DMS 273 (cell line): Measurements from ENCODE around the gene ZNF488.
A peak's percentile ranks its signal among the peaks of the same experiment; 100 is the strongest.

Experiments
- DNase-seq: peaks from one replicate; lab custom pipeline; 2025; ENCODE audit not compliant: unreplicated experiment; lab: John Stamatoyannopoulos, UW

ZNF488 gene

DNA sequence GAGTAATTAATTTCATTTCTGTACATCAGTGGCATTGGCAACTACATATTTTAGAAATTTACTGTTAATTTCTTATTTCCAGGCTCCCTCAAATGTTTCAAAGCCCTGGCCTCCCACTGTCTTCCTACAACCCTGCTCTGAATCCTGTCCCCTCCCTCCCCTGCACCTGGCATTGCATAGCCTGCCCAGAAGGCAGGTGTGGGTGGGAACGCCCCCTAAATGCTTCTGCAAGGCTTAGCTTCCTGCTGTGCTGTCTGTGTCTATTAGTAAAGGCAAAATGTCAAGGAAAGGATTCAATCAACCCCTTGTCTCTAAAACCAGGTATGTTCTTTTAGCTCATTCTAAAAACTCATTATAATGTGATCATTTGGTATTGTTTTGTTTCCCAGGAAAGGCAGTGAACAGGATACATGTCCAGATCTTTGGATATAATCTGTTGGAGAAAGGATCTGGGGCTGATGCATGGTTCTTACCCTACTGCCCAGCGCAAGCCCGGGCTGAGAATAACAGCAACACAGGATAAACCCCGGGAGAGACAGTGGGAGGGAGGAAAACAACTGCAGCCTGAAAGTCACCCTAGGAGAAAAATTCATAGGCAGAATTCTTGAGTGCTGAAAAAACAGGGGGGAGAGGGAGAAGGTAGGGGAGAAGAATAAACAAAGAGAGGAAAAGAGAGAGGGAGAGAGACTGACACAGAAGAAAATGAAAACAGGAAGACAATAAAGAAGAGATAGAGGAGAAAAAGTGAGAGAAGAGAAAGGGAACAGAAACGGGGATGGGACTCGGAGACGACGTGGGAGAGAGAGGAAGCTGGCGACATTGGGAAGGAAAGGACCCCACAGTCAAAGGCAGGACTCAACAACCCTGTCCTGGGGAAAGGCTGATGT lies 589 bp downstream of the ZNF488 start:
- DNase-seq, result peak; percentile 8

DNA sequence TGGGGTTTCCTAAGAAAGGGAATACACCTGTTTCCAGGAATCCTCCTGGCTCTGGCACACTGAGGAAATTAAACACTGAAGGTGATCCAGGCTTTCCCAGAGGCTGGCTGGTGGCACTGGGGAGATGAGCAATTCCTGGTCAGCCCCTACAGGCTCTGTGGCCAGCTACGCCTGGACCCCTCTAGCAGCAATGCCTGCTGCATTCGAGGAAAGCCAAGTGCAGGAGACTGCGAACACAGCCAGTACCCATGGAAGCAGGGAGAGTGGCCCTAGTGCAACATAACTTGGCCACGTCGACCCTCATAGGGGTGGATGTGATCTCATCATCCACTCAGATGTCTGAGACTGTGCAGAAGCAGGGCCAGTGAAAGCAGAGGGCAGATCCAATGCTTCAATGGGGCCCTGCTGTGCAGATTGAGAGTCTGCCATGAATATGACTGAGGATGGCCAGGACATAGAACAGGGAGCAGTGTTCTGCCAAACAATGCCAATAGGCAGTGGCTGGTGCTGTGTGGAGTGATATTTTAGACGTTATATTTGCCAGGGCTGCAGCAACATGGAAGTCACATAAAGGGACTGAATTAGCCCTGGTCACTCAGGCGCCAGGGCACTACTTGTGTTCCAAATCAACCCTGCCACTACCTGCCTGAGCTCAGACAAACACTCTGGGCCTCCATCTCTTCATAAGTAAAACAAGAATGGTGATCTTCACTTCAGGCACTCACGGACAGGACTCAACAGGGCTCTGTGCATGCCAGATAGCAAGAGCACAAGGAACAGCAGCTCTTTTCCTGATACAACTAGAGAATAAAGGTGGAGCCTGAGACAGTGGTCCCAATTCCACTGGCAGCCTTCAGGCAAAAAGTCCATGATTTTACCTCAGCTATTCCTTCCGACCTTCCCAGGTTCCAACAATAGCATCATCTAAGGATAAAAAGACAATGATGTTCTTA lies 2.4 kb downstream of the ZNF488 start:
- no peak for DNase-seq

DNA sequence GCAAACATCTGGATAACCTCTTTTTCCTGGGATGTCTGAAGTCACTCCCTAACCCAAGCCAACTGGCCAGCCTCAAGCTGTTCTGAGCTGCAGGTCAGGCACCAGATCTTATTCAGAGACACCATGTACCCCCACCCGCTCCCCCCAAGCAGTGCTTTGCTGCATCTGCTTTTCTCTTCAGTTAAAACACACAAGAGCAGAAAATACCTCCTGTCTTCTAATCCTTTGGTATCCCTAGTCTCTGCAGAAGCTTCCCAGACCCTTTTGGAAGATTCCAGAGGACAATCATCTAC lies 3.0 kb downstream of the ZNF488 start:
- DNase-seq, result no peak

DNA sequence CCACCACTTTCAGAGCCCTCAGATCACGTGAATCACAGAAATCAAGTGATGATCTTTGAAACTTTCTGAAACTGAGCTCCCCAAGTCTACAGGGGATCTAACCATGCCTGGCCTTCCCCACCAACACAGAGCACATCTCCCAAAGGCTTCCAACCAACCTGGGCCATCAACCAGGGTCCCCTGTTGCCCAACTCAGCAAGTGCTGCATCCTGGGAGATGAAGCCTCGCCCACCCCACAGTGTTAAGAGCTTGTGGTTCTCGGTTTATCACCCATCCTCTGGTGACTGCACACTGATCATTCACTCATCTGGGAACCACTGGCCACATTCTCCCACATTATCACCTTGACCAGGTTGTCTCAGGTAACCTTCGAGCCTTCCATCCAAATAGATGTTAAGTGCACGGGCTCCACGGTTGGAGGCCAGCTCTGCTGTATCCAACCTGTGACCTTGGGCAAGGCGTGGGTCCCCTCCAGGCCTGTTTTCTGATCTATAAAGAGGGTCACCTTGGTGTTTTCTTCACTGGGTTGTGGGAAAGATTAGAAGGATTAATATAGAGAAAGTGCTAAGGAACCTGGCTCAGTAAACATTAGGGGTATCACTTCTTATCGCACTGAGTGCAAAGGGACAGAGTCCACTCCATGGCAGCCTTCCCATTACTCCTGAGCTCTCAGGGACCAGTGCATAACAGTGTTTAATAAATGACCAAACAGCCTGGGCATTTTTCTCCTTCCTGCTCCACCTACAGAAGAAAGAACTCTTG lies 3.6 kb downstream of the ZNF488 start:
- DNase-seq, result no peak

DNA sequence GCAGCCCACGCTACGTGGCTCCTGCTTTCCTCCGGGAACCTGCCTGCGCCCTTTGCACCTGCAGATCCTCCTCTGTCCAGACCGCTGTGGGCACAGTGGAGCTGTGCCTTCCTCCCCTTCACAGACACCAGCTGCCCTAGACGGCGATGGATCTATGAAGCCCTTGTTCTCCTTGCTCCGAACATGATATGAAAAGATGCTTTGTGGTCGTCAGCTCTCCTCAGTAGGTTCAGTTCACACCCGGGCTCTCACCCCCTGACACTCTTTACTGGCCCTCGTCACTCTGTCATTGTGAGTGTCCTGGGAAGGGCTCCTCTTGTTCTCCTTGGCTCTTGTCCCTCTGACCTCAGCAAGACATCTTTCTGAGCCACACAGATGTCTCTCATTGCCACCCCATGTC lies 4.2 kb downstream of the ZNF488 start:
- no peak for DNase-seq

DNA sequence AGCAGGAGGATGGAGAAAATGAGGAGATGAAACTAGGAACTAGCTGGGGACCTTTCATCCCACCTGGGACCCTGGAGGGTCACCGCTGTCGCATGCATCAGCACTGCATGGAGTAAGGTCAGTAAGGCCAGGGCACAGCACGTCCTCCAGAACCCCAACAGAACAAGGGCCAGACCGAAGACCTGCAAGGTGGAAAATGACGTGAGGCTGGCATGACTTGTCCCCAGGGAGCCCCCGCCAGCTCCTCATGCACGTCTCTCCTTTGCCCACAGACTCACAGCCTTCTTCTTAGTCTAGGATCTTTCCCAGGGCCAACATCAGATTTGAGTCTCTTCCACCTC lies 4.7 kb downstream of the ZNF488 start:
- DNase-seq, result no peak

DNA sequence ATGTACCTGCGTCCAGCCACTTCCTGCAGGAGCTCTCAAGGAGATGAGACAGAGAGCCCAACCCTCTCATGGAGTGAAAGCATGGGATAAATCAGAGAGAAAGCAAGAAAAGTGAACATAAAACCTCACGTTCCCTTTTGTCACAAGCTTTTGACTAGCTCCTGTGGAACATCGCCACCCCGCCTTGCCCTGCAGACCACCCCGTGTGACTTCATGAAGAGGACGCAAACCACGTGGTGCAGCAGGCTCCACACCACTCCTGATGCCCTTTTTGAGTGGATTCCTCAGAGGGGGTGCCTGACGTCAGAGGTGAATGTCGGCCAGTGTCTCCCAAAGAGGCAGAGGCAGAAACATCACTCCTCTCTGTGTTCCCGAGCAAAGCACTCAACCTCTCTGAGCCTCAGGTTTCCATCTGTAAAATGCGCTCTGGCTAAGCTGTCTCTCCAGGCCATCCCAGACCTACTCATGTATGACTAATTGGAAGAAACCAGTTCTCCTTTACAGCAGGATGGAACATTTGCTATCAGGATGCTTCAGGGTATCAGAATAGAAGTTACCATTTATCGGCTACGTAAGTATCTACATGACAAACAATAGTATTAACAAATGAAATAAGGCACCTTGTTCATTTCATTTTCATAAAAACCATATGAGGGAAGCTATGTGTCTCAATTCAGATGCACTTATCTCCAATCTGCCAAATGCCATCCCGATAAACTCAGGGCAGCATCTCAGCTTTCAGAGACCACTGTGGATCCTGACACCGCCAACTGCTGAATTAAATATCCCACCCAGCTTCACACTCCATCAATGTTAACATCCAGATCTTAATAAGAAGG lies 5.3 kb downstream of the ZNF488 start:
- DNase-seq, result no peak

DNA sequence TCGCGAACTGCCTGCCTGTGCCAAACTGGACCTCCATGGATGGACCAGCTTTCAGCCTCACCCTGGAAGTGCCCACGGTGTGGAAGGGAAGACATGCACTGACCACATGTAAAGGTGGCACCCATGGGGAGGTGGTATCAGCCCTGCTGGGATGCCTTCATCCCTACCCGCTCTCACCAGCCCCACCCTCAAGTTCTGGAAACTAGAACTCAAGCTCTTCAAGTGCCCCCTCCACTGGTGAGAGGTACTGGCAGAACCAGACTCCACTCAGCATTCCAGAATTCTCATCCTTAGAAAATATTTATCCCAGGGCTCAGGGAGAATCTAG lies 5.9 kb downstream of the ZNF488 start:
- DNase-seq, result no peak

DNA sequence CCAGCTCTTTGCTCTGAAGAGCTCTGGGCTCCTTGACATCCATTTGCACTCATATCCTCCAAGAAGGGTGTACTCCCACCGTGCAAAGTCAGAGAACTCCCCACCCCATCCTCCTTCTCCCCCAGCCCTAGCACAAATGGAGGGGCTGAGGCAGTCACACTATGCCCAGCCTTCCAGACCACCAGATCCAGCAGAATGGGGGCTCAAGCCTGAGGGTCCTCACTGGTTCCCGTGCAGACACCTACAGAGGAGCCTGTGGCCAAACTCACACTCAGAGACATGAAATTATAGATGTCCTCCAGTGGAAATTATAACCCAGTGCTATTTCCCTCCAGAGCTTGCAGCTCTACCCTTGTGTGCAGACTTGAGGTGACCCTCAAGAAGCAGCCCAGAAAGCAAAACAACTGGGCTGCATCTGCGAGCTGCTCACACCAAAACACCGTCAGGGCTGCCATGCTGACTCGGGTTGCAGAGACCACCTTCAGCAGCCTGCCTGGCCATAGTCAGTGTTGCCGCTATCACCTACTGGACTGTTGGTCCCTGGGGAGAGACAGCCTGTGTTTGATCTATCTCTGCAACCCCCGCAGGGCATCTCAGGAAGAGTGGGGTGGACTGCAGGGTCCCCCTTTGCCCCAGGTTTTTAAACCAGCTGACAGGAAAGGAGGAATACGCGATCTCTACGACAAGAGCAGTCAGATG lies 7.4 kb downstream of the ZNF488 start:
- no peak for DNase-seq

DNA sequence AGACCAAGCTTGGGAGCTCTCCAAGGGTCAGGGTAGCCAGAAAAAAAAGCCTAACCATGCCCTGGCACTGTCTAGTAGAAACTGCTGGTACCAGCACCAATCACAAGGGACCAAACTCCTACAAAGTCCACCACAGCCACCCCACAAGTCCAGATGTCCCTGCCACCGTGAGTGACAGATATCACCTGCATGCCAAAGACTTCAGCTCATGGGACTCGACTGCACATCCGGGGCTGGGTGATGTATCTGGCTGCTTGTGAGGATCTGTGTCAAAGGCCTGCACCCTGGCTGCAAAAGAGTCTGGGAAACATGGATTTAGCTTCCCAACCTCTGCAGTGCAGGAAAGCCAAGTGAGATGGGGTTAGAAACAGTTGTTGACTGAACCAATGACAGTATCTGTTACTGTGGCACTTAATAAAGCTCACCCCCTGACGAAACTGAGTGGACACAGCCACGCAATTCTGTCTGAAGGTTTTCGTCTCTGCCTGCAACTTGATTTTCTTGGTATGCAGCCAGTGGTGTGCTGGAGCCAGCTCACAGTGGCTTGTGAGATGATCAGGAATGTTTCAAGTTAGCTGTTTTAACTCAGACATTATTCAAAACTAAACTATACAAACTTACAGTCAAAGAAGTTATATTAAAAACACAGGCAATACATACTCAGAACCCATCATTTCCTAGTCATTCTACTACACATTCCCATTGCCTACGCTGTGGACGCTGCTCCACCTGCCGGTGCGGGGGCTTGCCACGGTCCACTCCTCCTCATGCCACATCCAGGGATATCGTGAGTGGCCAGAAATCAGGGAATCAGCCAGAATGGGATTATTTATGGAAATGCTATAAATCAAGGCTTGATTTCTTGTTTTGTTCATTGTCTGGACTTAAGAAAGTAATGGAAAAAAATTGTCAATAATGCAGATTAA lies 9.2 kb downstream of the ZNF488 start:
- DNase-seq, result no peak

DNA sequence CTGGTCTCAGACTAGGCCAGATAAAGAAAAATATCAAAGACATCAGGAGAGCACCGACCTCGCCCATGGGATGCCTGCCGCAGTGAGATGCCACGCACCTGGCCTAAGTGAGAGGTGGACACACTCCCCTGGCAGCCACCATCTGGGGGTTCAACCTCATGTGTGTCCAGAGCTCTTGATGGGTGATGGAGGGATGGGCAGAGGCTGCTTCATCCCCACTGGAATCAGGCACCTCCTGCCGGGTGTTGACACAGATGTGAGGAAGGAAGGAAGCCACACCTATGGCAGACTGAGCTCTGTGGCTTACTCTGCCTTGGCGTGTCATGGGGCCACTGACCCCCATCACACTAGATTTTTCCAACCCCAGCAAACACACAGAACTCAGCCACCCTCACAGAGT lies 11.4 kb downstream of the ZNF488 start:
- DNase-seq, result no peak

DNA sequence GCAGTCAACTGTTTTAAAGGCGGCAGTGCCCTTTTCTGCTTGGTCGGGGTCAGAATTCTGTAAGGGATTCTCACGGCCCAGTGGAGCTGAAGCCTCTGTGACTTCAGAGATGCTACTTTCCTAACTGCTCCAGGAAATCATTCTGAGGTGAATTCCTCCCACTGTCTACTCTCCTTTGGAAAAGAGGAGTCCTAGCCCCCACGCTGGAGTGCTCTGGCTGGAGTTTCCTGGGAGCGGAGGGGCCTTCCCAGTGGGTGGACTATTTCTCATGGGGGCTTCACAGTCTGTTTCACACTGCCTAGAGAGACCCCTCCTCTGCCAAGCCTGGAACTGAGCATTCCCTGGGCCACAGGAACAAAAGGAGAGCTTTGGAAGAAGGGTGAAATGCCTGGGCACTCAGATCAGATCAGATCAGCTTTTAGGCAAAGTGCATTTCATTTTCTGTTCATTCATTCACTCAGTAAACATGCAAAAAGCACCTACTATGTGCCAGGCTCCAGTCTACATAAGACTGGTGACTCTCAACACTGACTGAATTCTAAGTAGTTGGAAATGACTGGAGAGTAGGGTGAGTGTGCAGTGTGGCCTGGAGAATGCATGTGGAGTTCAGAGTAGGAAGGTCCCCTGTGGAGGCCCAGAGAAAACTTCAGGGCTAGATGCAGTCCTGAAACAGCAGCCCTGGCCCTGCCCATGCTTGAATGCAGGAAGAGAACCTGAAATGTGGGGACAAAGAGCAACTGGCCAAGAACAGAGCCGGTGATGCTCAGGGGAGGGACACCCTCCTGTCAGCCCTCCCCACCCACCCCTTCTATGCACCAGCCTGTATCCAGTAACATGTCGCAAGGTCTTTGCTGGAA lies 12.2 kb downstream of the ZNF488 start:
- DNase-seq, result no peak

DNA sequence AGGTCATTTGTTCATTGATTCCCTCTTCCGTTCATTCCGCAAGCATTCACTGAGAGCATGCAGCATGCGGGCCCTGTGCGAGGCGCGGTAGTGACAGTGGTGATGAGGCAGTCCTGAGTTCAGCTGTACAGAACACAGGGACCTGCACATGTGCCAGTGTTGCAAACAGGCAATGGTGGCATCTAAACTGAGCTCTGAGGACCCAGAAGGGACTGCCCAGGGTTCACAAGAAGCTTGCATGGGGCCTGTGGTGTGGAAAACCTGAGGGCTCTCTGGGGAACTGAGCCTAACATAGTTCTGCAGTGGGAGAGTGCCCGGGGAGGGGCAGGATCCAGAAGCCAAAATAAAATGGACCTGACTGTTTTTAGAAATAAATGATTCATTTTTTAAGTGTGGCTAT lies 13.2 kb downstream of the ZNF488 start:
- no peak for DNase-seq

DNA sequence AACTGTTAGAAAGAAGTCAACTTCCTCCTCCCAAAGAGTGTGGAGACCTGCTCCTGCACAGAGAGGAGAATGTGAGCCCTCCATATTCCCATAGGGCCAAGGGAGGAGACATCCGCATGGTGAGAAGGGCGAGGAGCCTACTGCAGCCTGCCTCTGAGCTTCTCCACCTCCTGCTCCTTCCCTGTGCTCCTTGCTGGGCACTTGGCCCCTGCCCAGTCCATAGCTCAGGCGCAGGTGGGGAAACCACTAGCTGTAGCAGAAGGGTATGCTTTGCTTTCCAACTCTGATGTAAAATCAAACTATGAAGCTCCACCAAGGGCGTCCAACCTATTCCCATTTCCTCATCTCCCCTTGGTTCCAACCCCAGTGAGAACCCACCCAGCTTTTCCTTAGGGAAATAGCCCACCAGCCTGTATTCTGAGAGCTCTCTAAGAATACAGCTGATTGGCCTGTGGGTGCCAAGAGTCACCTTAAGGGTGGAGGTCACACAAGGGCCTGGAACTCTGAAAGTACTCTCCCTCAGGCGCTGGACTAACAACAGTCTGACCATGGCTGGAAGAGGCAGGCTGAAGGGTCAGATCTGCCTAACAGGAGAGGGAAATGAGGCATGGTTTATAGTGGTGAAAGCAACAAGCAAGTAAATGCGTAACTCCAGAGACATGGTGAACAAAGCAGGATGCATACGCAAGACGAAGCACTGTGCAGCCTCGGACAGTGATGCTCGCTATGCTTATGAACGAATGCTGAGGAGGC lies 13.9 kb downstream of the ZNF488 start:
- no peak for DNase-seq

DNA sequence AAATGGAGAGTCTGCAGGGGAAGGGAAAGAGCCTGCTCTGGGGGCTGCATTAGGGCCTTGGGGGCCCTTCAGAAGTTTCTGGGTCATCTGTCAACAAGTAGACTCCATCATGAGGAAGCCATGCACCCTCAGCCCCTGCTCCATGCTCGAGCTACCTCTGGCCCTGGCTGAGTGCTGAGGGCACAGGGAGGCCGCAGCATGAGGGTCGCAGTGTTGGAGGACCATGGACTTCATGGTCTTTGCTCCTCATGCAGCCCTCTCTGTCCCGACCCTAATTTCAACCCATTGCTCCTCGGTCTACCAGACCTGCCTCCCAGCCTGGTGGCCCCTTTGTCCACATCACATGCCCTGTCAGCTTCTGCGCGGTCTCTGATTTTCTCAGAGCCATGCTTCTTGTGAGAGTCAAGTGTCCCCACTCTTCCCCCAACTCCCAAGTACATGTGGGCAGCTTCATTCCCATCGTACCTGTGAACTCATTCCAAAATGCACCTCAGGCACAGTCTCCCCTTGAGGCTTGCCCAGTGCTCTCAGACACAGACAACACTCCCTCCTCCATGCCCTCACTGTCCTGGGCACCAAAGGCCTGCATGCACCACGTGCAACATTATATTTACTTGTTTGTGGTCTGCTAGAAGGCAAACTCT lies 14.7 kb downstream of the ZNF488 start:
- no peak for DNase-seq

DNA sequence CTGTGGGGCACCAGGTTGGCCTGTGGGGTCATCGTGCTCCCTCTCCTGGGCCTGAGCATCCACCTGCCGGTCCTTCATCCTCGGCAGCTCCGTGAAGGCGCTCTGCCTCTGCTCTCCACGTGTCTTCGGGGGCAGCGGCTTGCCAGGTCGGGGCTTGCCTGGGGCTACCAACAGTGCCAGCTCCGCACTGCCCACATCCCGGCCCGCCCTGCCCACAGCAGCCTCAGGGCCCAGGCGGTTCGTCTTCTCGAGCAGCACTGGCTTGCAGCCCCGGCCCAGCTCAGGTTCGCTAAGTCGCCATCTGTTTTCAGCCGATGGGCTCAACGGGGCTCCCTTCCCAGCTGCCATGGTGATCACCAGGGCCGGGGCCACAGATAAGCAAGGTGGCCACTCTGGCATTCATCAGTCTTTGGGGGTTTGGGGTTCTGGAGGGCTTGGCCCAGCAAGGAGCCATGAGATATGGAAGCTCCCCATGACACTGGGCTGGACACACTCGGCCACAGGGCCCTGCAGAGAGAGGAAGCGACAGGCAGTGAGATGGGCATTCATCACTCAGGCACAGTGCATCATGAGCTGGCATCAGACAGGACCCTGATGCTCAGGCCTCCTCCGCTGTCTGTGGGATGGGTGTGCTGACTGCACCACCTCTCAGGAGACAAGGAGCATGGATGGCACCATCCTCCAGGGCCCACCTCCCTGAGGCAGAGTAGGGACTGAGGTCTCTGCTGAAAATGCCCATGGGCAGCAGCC lies 15.5 kb downstream of the ZNF488 start:
- DNase-seq, result peak; percentile 2
